Left lung (tissue), 10 donors: ENCODE data around the gene DHX35. TPM values are rescaled to one million over a fixed set of nuclear protein-coding genes. Genes with fewer than 3 reads are reported as not detected.

ENCODE experiments used
- ATAC-seq: fragments of 200-7000 bp; cut with Tn5 transposase; one replicate; pipeline ENCODE4 v1.9.1; 2020; ENCODE audit warnings: moderate library complexity
- DNase-seq, 4 donors: peaks; one replicate each; pipeline ENCODE4 v3.0.0-alpha.2; 2013 to 2020
- H3K27ac ChIP-seq, 2 donors: fragments of 200-600 bp; sonication (generic) in 1 of 2; one replicate each; pipeline versions ENCODE4 v1.5.0 to v1.8.0; 2020 to 2021
- H3K27me3 ChIP-seq, 2 donors: fragments of 200-600 bp; sonication (generic) in 1 of 2; one replicate each; pipeline versions ENCODE4 v1.5.0 to v1.8.0; 2020 to 2021
- H3K36me3 ChIP-seq, 2 donors: fragments of 200-600 bp; sonication (generic) in 1 of 2; one replicate each; pipeline versions ENCODE4 v1.5.0 to v1.8.0; 2020 to 2021
- H3K4me1 ChIP-seq, 2 donors: fragments of 200-600 bp; one replicate each; pipeline ENCODE4 v1.8.0; 2021
- H3K4me3 ChIP-seq, 2 donors: fragments of 200-600 bp; sonication (generic) in 1 of 2; one replicate each; pipeline versions ENCODE4 v1.5.0 to v1.8.0; 2020 to 2021; ENCODE audit warnings: mild to moderate bottlenecking in 1 of 2
- H3K9me3 ChIP-seq, 2 donors: fragments of 200-600 bp; sonication (generic) in 1 of 2; one replicate each; pipeline versions ENCODE4 v1.5.0 to v1.8.0; 2020 to 2021
- CTCF ChIP-seq, 2 donors: fragments of 200-600 bp; sonication (generic) in 1 of 2; IDR thresholded peaks; one replicate each; pipeline versions ENCODE4 v1.5.0 to v1.8.0; 2021; ENCODE audit warnings: antibody characterized with exemption in 2 of 2
- intact Hi-C, 2 donors: fragments of 100-400 bp; cut with DNase I; formaldehyde crosslinking; loops; one replicate each; pipeline versions ENCODE4 v1.11.2 to v1.14.2; 2022
- polyA plus RNA-seq, 6 donors: library from polyadenylated mRNA; unstranded; fragments of 120-200 nt; gene quantifications; one replicate each; pipeline ENCODE4 v1.2.1, GENCODE V29; 2013; ENCODE audit not compliant: insufficient read length in 6 of 6
- total RNA-seq, 2 donors: library from RNA; stranded (reverse); fragmentation: NEBNext Ultra II Directional; extraction: Animal tissue kit (Norgen Biotek cat#: 25700); gene quantifications; one replicate each; pipeline ENCODE4 v1.2.1, GENCODE V29; 2021
- donor health status: DM: no; HTN: yes; CAD: no.
- donor health status: DM: no; HTN: no; CAD: no.

The DHX35 gene
- total and polyA plus RNA-seq, 8 donors, result 7.5 to 17.7 (median 16.4) TPM

GRCh38 chr20:38939686-38940085 is 22.5 kb upstream of the DHX35 start:
- intact Hi-C loops, result no loop called here
- no peaks in the 10 kb centered on the region for H3K4me1 ChIP-seq
- ATAC-seq, result no peak
- H3K9me3 ChIP-seq, result no peaks in the 10 kb centered on the region
- no peak for DNase-seq
- H3K4me3 ChIP-seq, result no peak overlapping the region
- no peaks in the 10 kb centered on the region for H3K27me3 ChIP-seq
- H3K36me3 ChIP-seq, result no peaks in the 10 kb centered on the region
- no peak overlapping the region for H3K27ac ChIP-seq
- no peak for TF ChIP-seq CTCF (IDR thresholded peaks at IDR 0.05)

GRCh38 chr20:38940644-38941043 is 21.5 kb upstream of the DHX35 start:
- Histone ChIP-seq H3K36me3 (no peaks in the 10 kb centered on the region), H3K27me3 (no peaks in the 10 kb centered on the region), H3K9me3 (no peaks in the 10 kb centered on the region), H3K4me3 (no peak overlapping the region), H3K27ac (no peak overlapping the region), H3K4me1 (no peaks in the 10 kb centered on the region)
- ATAC-seq (no peak), DNase-seq (no peak)
- TF ChIP-seq CTCF (IDR thresholded peaks at IDR 0.05), result no peak
- intact Hi-C loops, result no loop called here

GRCh38 chr20:38941726-38942389 is 20.3 kb upstream of the DHX35 start:
- TF ChIP-seq CTCF (IDR thresholded peaks at IDR 0.05), result no peak
- Histone ChIP-seq H3K27me3 (no peaks in the 10 kb centered on the region), H3K27ac (no peak overlapping the region), H3K4me3 (no peak overlapping the region), H3K36me3 (no peaks in the 10 kb centered on the region), H3K4me1 (no peaks in the 10 kb centered on the region), H3K9me3 (no peaks in the 10 kb centered on the region)
- DNase-seq (no peak), ATAC-seq (no peak)
- intact Hi-C loops, result no loop called here

GRCh38 chr20:38945012-38945411 is 17.1 kb upstream of the DHX35 start:
- H3K9me3 ChIP-seq, result no peaks in the 10 kb centered on the region
- intact Hi-C loops, result no loop called here
- TF ChIP-seq CTCF (IDR thresholded peaks at IDR 0.05), result no peak
- H3K36me3 ChIP-seq, result no peaks in the 10 kb centered on the region
- no peak for DNase-seq
- no peak overlapping the region for H3K4me3 ChIP-seq
- H3K27ac ChIP-seq, result no peak overlapping the region
- ATAC-seq, result no peak
- no peaks in the 10 kb centered on the region for H3K4me1 ChIP-seq
- no peaks in the 10 kb centered on the region for H3K27me3 ChIP-seq

- H3K27me3 ChIP-seq, result no peaks in the 10 kb centered on the region
- H3K4me1 ChIP-seq, result no peaks in the 10 kb centered on the region
- H3K4me3 ChIP-seq, result no peak overlapping the region
- ATAC-seq (no peak), DNase-seq (no peak)
- no peak overlapping the region for H3K27ac ChIP-seq
- H3K9me3 ChIP-seq, result no peaks in the 10 kb centered on the region
- TF ChIP-seq CTCF (IDR thresholded peaks at IDR 0.05), result no peak
- intact Hi-C loops, result no loop called here
- H3K36me3 ChIP-seq, result peaks cover 0 to 3% of the 10 kb centered on the region in 2 donors
Observed at GRCh38 chr20:38946836-38947235, 15.3 kb upstream of the DHX35 start.
